Smooth muscle cell (in vitro differentiated cells): Measurements from ENCODE around the gene CLEC17A. TPM values are rescaled to one million over a fixed set of nuclear protein-coding genes. Genes with fewer than 3 reads are reported as not detected.

Experiments
- DNase-seq: peaks from one replicate; lab custom pipeline; 2025; ENCODE audit not compliant: unreplicated experiment; lab: John Stamatoyannopoulos, UW
- H2AFZ ChIP-seq: fragments of 200-600 bp; sonication (generic); 2 replicates; pipeline ENCODE4 v1.6.0; 2016; ENCODE audit warnings: antibody characterized with exemption, low read depth, mild to moderate bottlenecking
- H3F3A ChIP-seq: fragments of 200-600 bp; sonication (generic); 2 replicates; pipeline ENCODE4 v1.6.0; 2017; ENCODE audit warnings: antibody characterized with exemption, low read depth
- H3K27ac ChIP-seq: fragments of 200-600 bp; sonication (generic); 2 replicates; pipeline ENCODE4 v1.5.1; 2016; ENCODE audit warnings: low read depth, mild to moderate bottlenecking
- H3K27me3 ChIP-seq: fragments of 200-600 bp; sonication (generic); 2 replicates; pipeline ENCODE4 v1.6.1; 2016; ENCODE audit warnings: low read depth, mild to moderate bottlenecking
- H3K36me3 ChIP-seq: fragments of 200-600 bp; sonication (generic); 2 replicates; pipeline ENCODE4 v1.5.1; 2016; ENCODE audit warnings: low read depth
- H3K4me1 ChIP-seq: fragments of 200-600 bp; sonication (generic); 2 replicates; pipeline ENCODE4 v1.5.1; 2016; ENCODE audit warnings: low read depth
- H3K4me2 ChIP-seq: fragments of 200-600 bp; sonication (generic); 2 replicates; pipeline ENCODE4 v1.6.0; 2016; ENCODE audit warnings: mild to moderate bottlenecking
- H3K4me3 ChIP-seq: fragments of 200-600 bp; sonication (generic); 2 replicates; pipeline ENCODE4 v1.5.1; 2016; ENCODE audit warnings: mild to moderate bottlenecking
- H3K79me2 ChIP-seq: fragments of 200-600 bp; sonication (generic); 2 replicates; pipeline ENCODE4 v1.6.0; 2016; ENCODE audit warnings: low read depth, mild to moderate bottlenecking
- H3K9ac ChIP-seq: fragments of 200-600 bp; sonication (generic); 2 replicates; pipeline ENCODE4 v1.6.0; 2016; ENCODE audit warnings: low read depth
- H3K9me3 ChIP-seq: fragments of 200-600 bp; sonication (generic); replicated peaks from 2 replicates; pipeline ENCODE4 v1.5.1; 2016; ENCODE audit warnings: low read depth
- H4K20me1 ChIP-seq: fragments of 200-600 bp; sonication (generic); 2 replicates; pipeline ENCODE4 v1.6.0; 2016; ENCODE audit warnings: low read depth
- WGBS: methylation state at CpG from one replicate; pipeline ENCODE4 v1.1.7; 2016; ENCODE audit warnings: low lambda C conversion rate; 5-methylcytosine and 5-hydroxymethylcytosine counted together
- polyA plus RNA-seq: library from polyadenylated mRNA; unstranded; fragments of >200 nt; fragmentation: Nextera tagmentation; extraction: Ambion mirVana; gene quantifications from 2 replicates; pipeline ENCODE4 v1.2.1, GENCODE V29; 2016
- total RNA-seq: library from RNA; depleted of rRNA; stranded (reverse); fragments of >200 nt; gene quantifications from 2 replicates; pipeline ENCODE4 v1.2.3, GENCODE V29; 2014
- TF ChIP-seq, protein P1 (sequence below): fragments of 200-600 bp; sonication (generic); IDR thresholded peaks from 2 replicates; pipeline ENCODE4 v1.5.1; 2017; ENCODE audit warnings: borderline replicate concordance, mild to moderate bottlenecking, antibody characterized with exemption; ENCODE audit not compliant: insufficient read depth, poor library complexity, severe bottlenecking

The CLEC17A gene
- total and polyA plus RNA-seq, 2 experiments from 2014 or later: not detected

DNA sequence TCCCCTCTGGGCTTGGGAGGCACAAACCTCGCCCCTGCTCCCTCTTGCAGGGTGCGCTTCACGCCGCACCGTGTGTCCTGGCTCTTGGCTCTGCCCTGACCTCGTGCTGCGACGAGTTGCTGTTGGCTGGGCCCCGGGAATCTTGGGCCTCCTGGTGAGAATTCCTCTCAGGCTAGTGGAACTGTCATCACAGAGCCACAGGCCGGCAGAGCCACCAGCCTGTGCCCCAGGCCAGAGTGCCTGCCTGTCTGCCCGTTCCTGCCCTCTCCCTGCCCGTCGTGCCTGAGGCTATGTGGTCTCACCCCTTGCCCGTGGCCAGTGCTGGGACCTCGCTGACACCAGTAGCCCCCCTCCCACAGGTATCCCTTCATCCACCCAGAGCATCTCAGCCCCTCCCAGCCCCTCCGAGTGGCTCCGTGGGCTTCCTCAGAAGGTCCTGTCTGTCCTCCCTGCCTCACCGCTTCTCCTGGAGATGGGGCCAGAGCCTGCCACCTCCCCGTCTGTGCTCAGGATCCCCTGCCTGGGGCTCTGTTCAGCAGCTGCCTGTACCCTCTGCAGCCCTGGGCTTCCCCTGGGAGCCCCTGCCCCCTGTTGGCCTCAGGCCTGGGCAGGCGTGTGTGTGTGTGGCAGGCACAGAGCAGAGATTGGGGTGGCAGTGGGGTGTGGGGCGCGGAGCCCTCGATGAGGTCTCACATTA lies 24.4 kb upstream of the CLEC17A start:
- no peak for DNase-seq
- H3K4me1 ChIP-seq: peaks cover 12% of the 10 kb centered on the region
- H3K9me3 ChIP-seq: no peaks in the 10 kb centered on the region
- no peak overlapping the region for H2AFZ ChIP-seq
- TF ChIP-seq, protein P1, sequence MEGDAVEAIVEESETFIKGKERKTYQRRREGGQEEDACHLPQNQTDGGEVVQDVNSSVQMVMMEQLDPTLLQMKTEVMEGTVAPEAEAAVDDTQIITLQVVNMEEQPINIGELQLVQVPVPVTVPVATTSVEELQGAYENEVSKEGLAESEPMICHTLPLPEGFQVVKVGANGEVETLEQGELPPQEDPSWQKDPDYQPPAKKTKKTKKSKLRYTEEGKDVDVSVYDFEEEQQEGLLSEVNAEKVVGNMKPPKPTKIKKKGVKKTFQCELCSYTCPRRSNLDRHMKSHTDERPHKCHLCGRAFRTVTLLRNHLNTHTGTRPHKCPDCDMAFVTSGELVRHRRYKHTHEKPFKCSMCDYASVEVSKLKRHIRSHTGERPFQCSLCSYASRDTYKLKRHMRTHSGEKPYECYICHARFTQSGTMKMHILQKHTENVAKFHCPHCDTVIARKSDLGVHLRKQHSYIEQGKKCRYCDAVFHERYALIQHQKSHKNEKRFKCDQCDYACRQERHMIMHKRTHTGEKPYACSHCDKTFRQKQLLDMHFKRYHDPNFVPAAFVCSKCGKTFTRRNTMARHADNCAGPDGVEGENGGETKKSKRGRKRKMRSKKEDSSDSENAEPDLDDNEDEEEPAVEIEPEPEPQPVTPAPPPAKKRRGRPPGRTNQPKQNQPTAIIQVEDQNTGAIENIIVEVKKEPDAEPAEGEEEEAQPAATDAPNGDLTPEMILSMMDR: no peak
- no peaks in the 10 kb centered on the region for H3K27me3 ChIP-seq
- WGBS: 88% methylated on average over 23 of the region's 23 CpGs
- no peak overlapping the region for H3K9ac ChIP-seq
- H4K20me1 ChIP-seq: peaks cover 25% of the 10 kb centered on the region
- no peak overlapping the region for H3K27ac ChIP-seq
- H3K36me3 ChIP-seq: no peaks in the 10 kb centered on the region
- no peak overlapping the region for H3K4me2 ChIP-seq
- H3K4me3 ChIP-seq: no peak overlapping the region
- no peaks in the 10 kb centered on the region for H3F3A ChIP-seq
- H3K79me2 ChIP-seq: peaks cover 20% of the 10 kb centered on the region

DNA sequence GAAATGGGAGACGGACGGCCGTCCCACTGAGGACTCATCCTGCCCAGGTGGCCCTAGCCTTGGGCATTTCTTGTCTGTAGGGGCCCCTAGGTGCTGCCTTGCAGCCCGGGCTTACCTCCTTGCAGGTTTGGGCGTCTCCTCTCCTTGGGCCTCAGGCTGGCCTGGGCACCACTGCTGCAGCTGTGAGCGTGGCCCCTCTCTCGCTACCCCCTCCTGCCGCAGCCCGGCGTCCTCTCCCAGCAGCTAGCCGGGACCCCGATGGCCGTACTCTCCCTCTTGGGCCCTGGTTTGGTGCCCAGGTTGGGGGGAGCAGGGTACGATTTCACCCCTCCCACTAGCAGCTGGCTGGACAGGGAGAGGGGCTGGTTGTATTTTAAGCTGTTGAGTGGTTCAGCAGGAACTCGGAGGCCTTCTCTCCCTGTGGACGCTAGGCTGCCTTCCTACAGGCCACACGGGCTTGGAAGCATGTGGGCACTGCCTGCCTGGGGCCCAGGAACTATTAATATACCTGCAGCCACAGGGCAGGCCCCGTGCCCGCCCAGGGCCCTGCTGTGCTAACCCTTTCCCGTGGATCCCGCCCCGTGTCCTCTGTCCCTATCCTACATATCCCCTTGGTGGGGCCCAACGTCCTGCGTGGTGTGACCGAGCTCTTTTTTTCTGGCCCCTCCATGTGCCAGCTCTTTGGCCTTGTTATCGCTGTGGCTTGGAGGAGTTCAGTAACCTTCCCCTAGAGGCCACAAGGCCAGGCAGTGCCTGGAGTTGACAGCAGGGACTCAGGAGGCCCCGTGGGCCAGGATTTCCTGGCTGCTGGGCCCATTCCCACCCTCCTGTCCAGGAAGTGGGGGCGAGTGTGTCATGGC lies 22.7 kb upstream of the CLEC17A start:
- Histone ChIP-seq H4K20me1 (peaks cover 18% of the 10 kb centered on the region), H3K4me2 (no peak overlapping the region), H3K9me3 (no peaks in the 10 kb centered on the region), H3K27ac (peak overlapping the region; percentile 8), H3K36me3 (no peaks in the 10 kb centered on the region), H3K79me2 (peaks cover 20% of the 10 kb centered on the region), H3F3A (no peaks in the 10 kb centered on the region), H3K27me3 (no peaks in the 10 kb centered on the region), H2AFZ (no peak overlapping the region), H3K4me3 (no peak overlapping the region), H3K9ac (no peak overlapping the region), H3K4me1 (peaks cover 12% of the 10 kb centered on the region)
- TF ChIP-seq, protein P1: no peak
- no peak for DNase-seq
- 86% methylated on average over 28 of the region's 28 CpGs for WGBS

DNA sequence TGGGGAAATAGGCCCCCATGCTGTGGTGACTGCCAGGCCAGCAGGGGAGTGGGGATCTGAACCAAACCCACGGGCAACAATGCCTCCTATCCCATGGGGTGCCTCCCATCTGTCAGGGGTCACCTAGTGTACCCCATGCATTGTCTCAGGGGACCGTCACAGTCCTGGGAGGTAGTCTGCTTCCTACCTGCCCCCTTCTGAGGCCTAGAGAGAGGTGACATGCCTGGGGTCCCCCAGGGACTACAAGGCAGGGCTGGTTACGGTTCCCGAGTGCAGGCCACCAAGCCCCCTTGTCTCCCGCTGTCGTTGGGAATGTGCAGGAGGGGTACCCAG lies 22.1 kb upstream of the CLEC17A start:
- Histone ChIP-seq H3K27me3 (no peaks in the 10 kb centered on the region), H3F3A (no peaks in the 10 kb centered on the region), H3K36me3 (no peaks in the 10 kb centered on the region), H3K9me3 (no peaks in the 10 kb centered on the region), H2AFZ (no peak overlapping the region), H3K79me2 (peaks cover 20% of the 10 kb centered on the region), H3K9ac (no peak overlapping the region), H3K4me3 (no peak overlapping the region), H3K27ac (peak overlapping the region; percentile 8), H3K4me2 (no peak overlapping the region), H3K4me1 (peaks cover 12% of the 10 kb centered on the region), H4K20me1 (peaks cover 18% of the 10 kb centered on the region)
- TF ChIP-seq, protein P1: no peak
- WGBS: 94% methylated on average over 6 of the region's 6 CpGs
- DNase-seq: no peak
